Common myeloid progenitor, CD34-positive (primary cell): ENCODE measurements around the gene GINM1.

ENCODE experiments used
- CTCF ChIA-PET: fragments of 350-600 bp; sonication (Branson Sonifier 250); formaldehyde crosslinking; loops from one replicate; lab custom pipeline; 2021; ENCODE audit warnings: antibody characterized with exemption; lab: Charles Lee
- POLR2A ChIA-PET: fragments of 350-600 bp; sonication (Branson Sonifier 250); formaldehyde crosslinking; loops from one replicate; lab custom pipeline; 2021; ENCODE audit warnings: antibody characterized with exemption; lab: Charles Lee
- DNase-seq, 3 donors: peaks; one replicate each; pipeline versions ENCODE4 v3.0.0 to v3.0.0-alpha.2; 2013
- H3K27ac ChIP-seq, 2 experiments: 1 replicate in 1 of 2; 2 replicates in 1 of 2; pipeline ENCODE4 v1.7.0; 2013; ENCODE audit warnings: inconsistent platforms in 2 of 2, low read length in 2 of 2, mild to moderate bottlenecking in 2 of 2, low read depth in 1 of 2, moderate library complexity in 1 of 2; ENCODE audit not compliant: severe bottlenecking in 2 of 2, insufficient read depth in 1 of 2, poor library complexity in 1 of 2
- H3K27me3 ChIP-seq, 5 experiments: replicated peaks in 2 of 5; 1 replicate in 3 of 5; 2 replicates in 2 of 5; pipeline versions ENCODE4 v1.6.1 to v1.7.0; 2013; ENCODE audit warnings: low read length in 4 of 5, mild to moderate bottlenecking in 2 of 5, moderate library complexity in 2 of 5, inconsistent platforms in 1 of 5; ENCODE audit not compliant: insufficient read depth in 5 of 5, control insufficient read depth in 4 of 5
- H3K36me3 ChIP-seq, 4 experiments: 1 replicate in 2 of 4; 2 replicates in 2 of 4; pipeline versions ENCODE4 v1.6.1 to v1.7.0; 2013; ENCODE audit warnings: low read length in 3 of 4, control low read depth in 1 of 4, mild to moderate bottlenecking in 1 of 4; ENCODE audit not compliant: control insufficient read depth in 4 of 4, insufficient read depth in 4 of 4
- H3K4me1 ChIP-seq, 4 experiments: 1 replicate in 3 of 4; 2 replicates in 1 of 4; pipeline versions ENCODE4 v1.6.1 to v1.7.1; 2013; ENCODE audit warnings: low read length in 3 of 4, mild to moderate bottlenecking in 3 of 4, control low read depth in 1 of 4, inconsistent platforms in 1 of 4, moderate library complexity in 1 of 4; ENCODE audit not compliant: control insufficient read depth in 4 of 4, insufficient read depth in 4 of 4; ENCODE audit errors: control extremely low read depth in 1 of 4
- H3K4me3 ChIP-seq, 7 experiments: 1 replicate in 4 of 7; 2 replicates in 3 of 7; pipeline versions ENCODE4 v1.5.1 to v1.7.0; 2013; ENCODE audit warnings: mild to moderate bottlenecking in 7 of 7, low read length in 6 of 7, moderate library complexity in 6 of 7, inconsistent platforms in 2 of 7, low read depth in 2 of 7, control low read depth in 1 of 7; ENCODE audit not compliant: insufficient read depth in 4 of 7, control insufficient read depth in 1 of 7; ENCODE audit errors: extremely low read depth in 1 of 7
- H3K9me3 ChIP-seq, 5 experiments: 1 replicate in 4 of 5; 2 replicates in 1 of 5; pipeline versions ENCODE4 v1.6.1 to v1.7.1; 2013; ENCODE audit warnings: low read length in 4 of 5, mild to moderate bottlenecking in 2 of 5, inconsistent platforms in 1 of 5, low read depth in 1 of 5, moderate library complexity in 1 of 5; ENCODE audit not compliant: control insufficient read depth in 4 of 5, insufficient read depth in 2 of 5; ENCODE audit errors: control extremely low read depth in 1 of 5
- WGBS: methylation state at CpG from one replicate; pipeline ENCODE4 v1.1.5; 2013; ENCODE audit not compliant: insufficient coverage; 5-methylcytosine and 5-hydroxymethylcytosine counted together

GINM1 gene

DNA sequence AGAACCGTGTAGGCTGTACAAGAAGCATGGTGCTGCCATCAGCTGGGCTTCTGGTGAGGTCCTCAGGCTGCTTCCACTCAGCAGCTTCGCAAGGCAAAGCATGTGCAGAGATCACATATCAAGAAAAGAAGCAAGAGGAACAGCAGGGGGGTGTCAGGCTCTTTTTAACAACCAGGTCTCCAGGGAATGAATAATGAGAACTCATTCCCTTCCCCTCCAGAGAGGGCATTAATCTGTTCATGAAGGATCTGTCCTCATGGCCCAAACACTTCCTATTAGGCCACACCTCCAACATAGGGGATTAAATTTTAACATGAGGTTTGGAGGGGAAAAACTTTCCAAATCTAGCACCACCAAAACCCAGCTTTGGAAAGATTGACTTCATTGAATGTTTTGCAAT, 20.0 kb downstream of the GINM1 start:
- CTCF ChIA-PET, result interaction anchor here (1.4 kb wide), 1 partner anchor 9 kb away, joined by 5 read pairs; no protein-coding TSS in a partner anchor
- 100% methylated on average over 2 of the region's 2 CpGs for WGBS

DNA sequence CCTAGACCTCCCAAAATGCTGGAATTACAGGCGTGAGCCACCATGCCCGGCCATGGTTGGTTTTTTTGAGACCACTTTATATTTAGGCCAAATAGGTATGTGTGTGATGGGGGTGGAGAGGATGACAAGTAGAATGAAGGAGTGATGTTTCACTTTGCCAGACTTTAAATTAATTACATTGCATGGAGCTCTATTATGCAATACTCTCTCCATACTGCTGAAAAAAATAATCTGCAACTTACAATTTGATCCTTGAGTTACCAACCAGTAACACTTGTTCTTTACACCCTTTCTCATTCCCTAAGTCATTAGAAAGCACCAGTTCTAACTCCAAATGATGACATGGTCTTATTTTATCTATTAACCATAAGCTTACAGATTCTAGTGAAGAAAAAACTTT, 26.8 kb downstream of the GINM1 start:
- Histone ChIP-seq H3K36me3 (peaks cover 14 to 62% (median 28%) of the 10 kb centered on the region in 4 experiments), H3K9me3 (no peaks in the 10 kb centered on the region), H3K4me1 (no peaks in the 10 kb centered on the region), H3K27ac (no peak overlapping the region), H3K27me3 (no peaks in the 10 kb centered on the region), H3K4me3 (no peak overlapping the region)
- ChIA-PET CTCF (interaction anchor here (1.0 to 1.7 kb wide), 3 partner anchors 10 to 42 kb away, joined by 3 to 5 read pairs (median 3); no protein-coding TSS in a partner anchor), POLR2A (interaction anchor here (0.7 kb wide), 1 partner anchor 543 kb away, joined by 3 read pairs; no protein-coding TSS in a partner anchor)
- no CpG with 5 or more reads among the region's 2 CpGs for WGBS
- DNase-seq, result no peak

More for the DNA sequence above, 20.0 kb downstream of the GINM1 start:
- H3K36me3 ChIP-seq, result peaks cover 15 to 67% (median 33%) of the 10 kb centered on the region in 4 experiments
- no peak overlapping the region for H3K27ac ChIP-seq
- H3K27me3 ChIP-seq, result no peaks in the 10 kb centered on the region
- no peaks in the 10 kb centered on the region for H3K4me1 ChIP-seq
- no peaks in the 10 kb centered on the region for H3K9me3 ChIP-seq
- DNase-seq, result no peak
- POLR2A ChIA-PET, result no interaction called here
- no peak overlapping the region for H3K4me3 ChIP-seq

DNA sequence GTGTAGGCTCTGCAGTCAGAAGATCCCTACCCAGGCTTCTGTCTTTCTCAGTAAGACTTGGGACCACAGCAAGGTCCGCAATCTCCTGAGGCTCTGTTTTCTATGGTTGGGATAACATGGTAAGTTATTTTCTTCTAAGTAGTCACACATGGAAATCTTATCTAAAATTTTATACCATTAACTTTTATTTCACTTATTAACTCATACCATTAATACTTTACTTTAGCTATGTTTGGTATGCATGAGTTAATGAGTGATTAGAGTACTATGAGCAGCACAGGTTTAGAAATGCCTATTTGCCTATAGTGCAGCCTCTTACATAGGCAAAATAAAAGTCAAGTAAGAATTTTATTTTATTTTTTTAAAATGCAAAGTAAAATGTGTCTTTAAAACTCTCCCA, 27.2 kb downstream of the GINM1 start:
- no peak for DNase-seq
- no peak overlapping the region for H3K27ac ChIP-seq
- H3K4me1 ChIP-seq, result no peaks in the 10 kb centered on the region
- ChIA-PET CTCF (interaction anchor here (1.0 to 1.7 kb wide), 4 partner anchors 10 to 42 kb away, joined by 3 to 5 read pairs (median 3); no protein-coding TSS in a partner anchor), POLR2A (no interaction called here)
- no peaks in the 10 kb centered on the region for H3K27me3 ChIP-seq
- H3K9me3 ChIP-seq, result no peaks in the 10 kb centered on the region
- no peak overlapping the region for H3K4me3 ChIP-seq
- WGBS, result no CpG with 5 or more reads among the region's 1 CpG
- peaks cover 14 to 64% (median 26%) of the 10 kb centered on the region in 4 experiments for H3K36me3 ChIP-seq

DNA sequence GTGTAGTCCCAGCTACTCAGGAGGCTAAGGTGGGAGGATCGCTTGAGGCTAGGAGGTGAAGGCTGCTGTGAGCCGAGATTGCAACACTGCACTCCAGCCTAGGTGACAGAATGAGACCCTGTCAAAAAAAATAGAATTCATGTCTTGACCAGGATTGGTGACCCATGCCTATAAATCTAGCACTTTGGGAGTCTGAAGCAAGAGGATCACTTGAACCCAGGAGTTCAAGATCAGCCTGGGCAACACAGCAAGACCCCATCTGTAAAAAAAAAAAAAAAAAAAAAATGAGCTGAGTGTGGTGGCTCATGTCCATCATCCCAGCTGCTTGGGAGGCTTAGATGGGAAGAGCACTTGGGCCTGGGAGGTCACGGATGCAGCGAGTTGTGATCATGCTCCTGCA, 34.3 kb downstream of the GINM1 start:
- Histone ChIP-seq H3K36me3 (peaks cover 3 to 26% (median 14%) of the 10 kb centered on the region in 4 experiments), H3K9me3 (no peaks in the 10 kb centered on the region), H3K4me3 (no peak overlapping the region), H3K27me3 (no peaks in the 10 kb centered on the region), H3K27ac (no peak overlapping the region), H3K4me1 (no peaks in the 10 kb centered on the region)
- CTCF ChIA-PET, result interaction anchor here (0.9 kb wide), 1 partner anchor 18 kb away, joined by 3 read pairs; no protein-coding TSS in a partner anchor
- no peak for DNase-seq
- WGBS, result 97% methylated on average over 4 of the region's 4 CpGs
- POLR2A ChIA-PET, result no interaction called here

DNA sequence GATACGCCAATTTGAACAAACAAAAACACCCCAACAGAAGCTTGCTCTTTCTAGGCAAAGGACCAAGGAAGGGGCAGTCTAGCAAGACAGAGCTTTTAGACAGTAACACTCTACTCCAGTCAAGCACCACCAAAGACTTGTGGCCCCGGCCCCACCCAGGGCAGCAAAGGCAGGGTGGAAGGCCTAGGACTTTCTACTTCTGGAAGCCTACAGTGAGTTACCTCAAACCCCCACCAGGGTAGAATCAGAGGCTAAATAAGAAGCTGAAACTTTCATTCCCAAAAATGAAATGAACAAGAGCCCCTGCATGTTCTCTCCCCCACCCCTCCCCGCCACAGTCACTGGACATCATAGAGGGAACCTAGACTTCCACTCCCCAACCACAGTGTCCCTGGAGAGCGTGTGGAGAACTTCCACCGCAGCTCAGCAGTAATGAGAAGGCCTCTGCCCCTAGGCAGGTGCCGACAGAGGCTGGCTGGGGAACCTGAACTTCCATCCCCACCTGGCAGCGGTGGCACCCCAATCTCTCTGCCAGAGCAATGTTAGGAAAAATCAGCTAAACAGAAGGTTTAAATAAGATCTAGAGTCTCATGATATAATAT, 42.3 kb downstream of the GINM1 start:
- ChIA-PET POLR2A (no interaction called here), CTCF (interaction anchor here (1.2 kb wide), 1 partner anchor 64 kb away, joined by 3 read pairs; no protein-coding TSS in a partner anchor)
- Histone ChIP-seq H3K27me3 (no peaks in the 10 kb centered on the region), H3K36me3 (peaks cover 0 to 4% (median 1%) of the 10 kb centered on the region in 4 experiments), H3K4me1 (no peaks in the 10 kb centered on the region), H3K27ac (no peak overlapping the region), H3K9me3 (peaks cover 0 to 4% (median 0%) of the 10 kb centered on the region in 5 experiments), H3K4me3 (no peak overlapping the region)
- 92% methylated on average over 2 of the region's 7 CpGs for WGBS
- DNase-seq, result no peak

DNA sequence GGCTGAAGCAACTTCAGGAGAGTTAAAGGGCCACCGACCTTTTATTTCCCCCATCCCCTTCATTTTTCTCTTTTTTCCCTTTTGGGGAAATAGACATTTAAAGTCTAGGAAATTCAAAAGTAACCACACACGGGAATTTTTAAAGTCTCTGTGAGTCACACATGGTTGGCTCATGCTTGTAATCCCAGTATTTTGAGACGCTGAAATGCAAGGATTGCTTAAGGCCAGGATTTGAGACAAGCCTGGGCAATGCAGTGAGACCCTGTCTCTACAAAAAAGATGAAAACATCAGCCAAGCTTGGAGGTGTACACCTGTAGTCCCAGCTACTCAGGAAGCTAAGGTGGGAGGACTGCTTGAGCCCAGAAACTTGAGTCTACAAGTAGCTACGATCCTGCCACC, 48.2 kb downstream of the GINM1 start:
- Histone ChIP-seq H3K27ac (no peak overlapping the region), H3K36me3 (peaks cover 0 to 27% (median 16%) of the 10 kb centered on the region in 4 experiments), H3K4me3 (no peak overlapping the region), H3K27me3 (no peaks in the 10 kb centered on the region), H3K9me3 (peaks cover 0 to 15% (median 5%) of the 10 kb centered on the region in 5 experiments), H3K4me1 (no peaks in the 10 kb centered on the region)
- POLR2A ChIA-PET, result no interaction called here
- CTCF ChIA-PET, result interaction anchor here (0.6 kb wide), 1 partner anchor 8 kb away, joined by 4 read pairs; no protein-coding TSS in a partner anchor
- 100% methylated on average over 3 of the region's 4 CpGs for WGBS
- no peak for DNase-seq

DNA sequence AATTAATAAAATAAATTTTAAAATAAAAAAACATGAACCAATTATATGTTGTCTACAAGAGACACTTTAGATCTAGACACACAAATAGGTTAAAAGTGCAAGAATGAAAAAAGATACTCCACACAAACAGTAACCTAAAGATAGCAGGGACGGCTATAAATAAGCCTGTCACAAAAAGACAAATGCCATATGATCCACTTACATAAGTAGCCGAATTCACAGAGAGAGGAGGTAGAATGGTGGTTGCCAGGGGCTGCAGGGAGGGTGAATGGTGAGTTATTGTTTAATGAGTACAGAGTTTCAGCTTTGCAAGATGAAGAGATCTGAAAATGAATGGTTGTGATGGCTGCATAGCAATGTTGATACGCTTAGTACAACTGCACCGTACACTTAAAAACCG, 49.6 kb downstream of the GINM1 start:
- ChIA-PET CTCF (no interaction called here), POLR2A (no interaction called here)
- H3K4me3 ChIP-seq, result no peak overlapping the region
- H3K36me3 ChIP-seq, result peaks cover 0 to 37% (median 18%) of the 10 kb centered on the region in 4 experiments
- no peaks in the 10 kb centered on the region for H3K27me3 ChIP-seq
- WGBS, result 100% methylated on average over 1 of the region's 5 CpGs
- DNase-seq, result no peak
- no peaks in the 10 kb centered on the region for H3K4me1 ChIP-seq
- no peak overlapping the region for H3K27ac ChIP-seq
- H3K9me3 ChIP-seq, result peaks cover 0 to 15% (median 5%) of the 10 kb centered on the region in 5 experiments
